ENCODE measurements around the gene CCDC69.

CCDC69 gene

DNA sequence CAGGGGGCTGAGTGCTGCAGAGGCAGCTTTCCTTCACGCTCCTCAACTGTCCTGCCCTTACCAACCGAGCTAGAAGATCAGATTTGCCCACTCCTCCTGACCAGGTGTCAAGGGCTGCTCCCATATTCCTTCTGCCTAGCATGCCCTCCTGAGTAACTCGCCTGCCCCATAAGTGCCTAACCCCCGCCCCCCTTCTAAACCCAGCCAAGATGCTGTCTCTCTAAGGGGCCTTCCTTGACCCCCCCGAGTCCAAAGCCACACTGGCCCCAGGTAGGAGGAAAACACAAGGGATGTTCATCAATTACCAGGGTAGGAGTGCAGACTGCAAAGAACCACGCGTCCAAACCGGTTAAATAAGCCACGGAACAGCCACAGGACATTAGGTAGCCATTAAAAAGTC is 4.8 kb downstream of the CCDC69 start:
- Histone ChIP-seq H3K9me3 (ENCODE audit: low read length) (no peaks in the 10 kb centered on the region), H3K4me3 (ENCODE audit: low read depth, low read length, poor library complexity, severe bottlenecking) (peak overlapping the region; percentile 88), H3K36me3 (ENCODE audit: insufficient read depth, low read length) (peaks cover 85% of the 10 kb centered on the region), H3K4me1 (ENCODE audit: insufficient read depth, low read length, severe bottlenecking) (peaks cover 88% of the 10 kb centered on the region), H3F3A (ENCODE audit: insufficient read depth, low read length) (peaks cover 3% of the 10 kb centered on the region; the same call in 1 of the 2 replicates), H3K79me2 (ENCODE audit: insufficient read depth, low read length) (peaks cover 76% of the 10 kb centered on the region), H3K27me3 (ENCODE audit: insufficient read depth, low read length) (no peaks in the 10 kb centered on the region), H2AFZ (ENCODE audit: low read length) (no peak overlapping the region), H3K4me2 (ENCODE audit: low read length) (peak overlapping the region; percentile 80), H3K27ac (ENCODE audit: low read depth, low read length, poor library complexity, severe bottlenecking) (peak overlapping the region; percentile 98), H4K20me1 (ENCODE audit: insufficient read depth, low read length) (no peaks in the 10 kb centered on the region), H3K9me2 (ENCODE audit: low read depth, low read length) (no peaks in the 10 kb centered on the region), H3K9ac (ENCODE audit: low read length) (peak overlapping the region; percentile 84)
- TF ChIP-seq, protein P1, sequence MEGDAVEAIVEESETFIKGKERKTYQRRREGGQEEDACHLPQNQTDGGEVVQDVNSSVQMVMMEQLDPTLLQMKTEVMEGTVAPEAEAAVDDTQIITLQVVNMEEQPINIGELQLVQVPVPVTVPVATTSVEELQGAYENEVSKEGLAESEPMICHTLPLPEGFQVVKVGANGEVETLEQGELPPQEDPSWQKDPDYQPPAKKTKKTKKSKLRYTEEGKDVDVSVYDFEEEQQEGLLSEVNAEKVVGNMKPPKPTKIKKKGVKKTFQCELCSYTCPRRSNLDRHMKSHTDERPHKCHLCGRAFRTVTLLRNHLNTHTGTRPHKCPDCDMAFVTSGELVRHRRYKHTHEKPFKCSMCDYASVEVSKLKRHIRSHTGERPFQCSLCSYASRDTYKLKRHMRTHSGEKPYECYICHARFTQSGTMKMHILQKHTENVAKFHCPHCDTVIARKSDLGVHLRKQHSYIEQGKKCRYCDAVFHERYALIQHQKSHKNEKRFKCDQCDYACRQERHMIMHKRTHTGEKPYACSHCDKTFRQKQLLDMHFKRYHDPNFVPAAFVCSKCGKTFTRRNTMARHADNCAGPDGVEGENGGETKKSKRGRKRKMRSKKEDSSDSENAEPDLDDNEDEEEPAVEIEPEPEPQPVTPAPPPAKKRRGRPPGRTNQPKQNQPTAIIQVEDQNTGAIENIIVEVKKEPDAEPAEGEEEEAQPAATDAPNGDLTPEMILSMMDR (IDR thresholded peaks at IDR 0.05; ENCODE audit: low read length), result no peak
- no peak for TF ChIP-seq EZH2 (IDR thresholded peaks at IDR 0.05; ENCODE audit: borderline replicate concordance, low read length)

DNA sequence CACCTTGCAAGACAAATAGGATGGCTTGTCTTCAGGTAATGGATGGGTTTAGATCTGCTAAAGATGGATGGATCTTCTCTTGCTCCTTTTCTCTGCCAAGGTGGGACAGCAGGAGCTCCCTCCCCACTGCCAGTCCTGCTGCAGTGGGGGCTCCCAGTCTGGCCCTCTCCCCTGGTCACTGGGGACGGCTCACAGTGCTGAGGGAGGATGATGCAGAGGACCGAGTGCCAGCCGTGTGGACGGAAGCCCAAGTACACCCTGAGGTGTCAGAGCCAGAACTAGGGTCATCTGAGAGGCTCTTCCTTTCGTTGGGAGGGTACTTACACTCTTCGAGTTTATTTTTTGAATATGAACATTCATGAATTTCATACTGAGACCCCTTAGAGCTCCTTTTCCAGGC is 5.7 kb downstream of the CCDC69 start:
- no peaks in the 10 kb centered on the region for H4K20me1 ChIP-seq (ENCODE audit: insufficient read depth, low read length)
- H3K4me2 ChIP-seq (ENCODE audit: low read length), result peak overlapping the region; percentile 80
- no peaks in the 10 kb centered on the region for H3K27me3 ChIP-seq (ENCODE audit: insufficient read depth, low read length)
- peak overlapping the region; percentile 88 for H3K4me3 ChIP-seq (ENCODE audit: low read depth, low read length, poor library complexity, severe bottlenecking)
- H3K79me2 ChIP-seq (ENCODE audit: insufficient read depth, low read length), result peaks cover 72% of the 10 kb centered on the region
- no peak overlapping the region for H2AFZ ChIP-seq (ENCODE audit: low read length)
- H3K27ac ChIP-seq (ENCODE audit: low read depth, low read length, poor library complexity, severe bottlenecking), result peak overlapping the region; percentile 98
- TF ChIP-seq, protein P1 (IDR thresholded peaks at IDR 0.05; ENCODE audit: low read length), result no peak
- TF ChIP-seq EZH2 (IDR thresholded peaks at IDR 0.05; ENCODE audit: borderline replicate concordance, low read length), result no peak
- peak overlapping the region; percentile 84 for H3K9ac ChIP-seq (ENCODE audit: low read length)
- peaks cover 95% of the 10 kb centered on the region for H3K4me1 ChIP-seq (ENCODE audit: insufficient read depth, low read length, severe bottlenecking)
- no peaks in the 10 kb centered on the region for H3K9me2 ChIP-seq (ENCODE audit: low read depth, low read length)
- no peaks in the 10 kb centered on the region for H3K9me3 ChIP-seq (ENCODE audit: low read length)
- H3F3A ChIP-seq (ENCODE audit: insufficient read depth, low read length), result peaks cover 8% of the 10 kb centered on the region
- peaks cover 86% of the 10 kb centered on the region for H3K36me3 ChIP-seq (ENCODE audit: insufficient read depth, low read length)

DNA sequence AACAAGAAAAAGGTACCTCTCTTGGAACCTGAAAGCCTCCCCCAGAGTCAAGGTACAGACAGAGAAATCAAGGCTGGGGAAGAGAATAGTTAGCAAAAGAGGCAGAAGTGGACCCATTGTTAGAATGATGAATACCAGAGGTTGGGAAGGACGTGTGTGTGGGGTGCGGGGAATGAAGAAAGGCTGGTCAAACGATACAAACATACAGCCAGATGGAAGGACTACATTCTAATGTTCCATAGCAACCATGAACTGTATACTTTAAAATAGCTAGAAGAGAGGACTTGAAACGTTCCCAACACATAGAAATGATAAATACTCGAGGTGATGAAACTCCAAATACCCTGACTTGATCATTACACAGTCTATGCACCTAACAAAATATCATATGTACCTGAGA is 7.1 kb downstream of the CCDC69 start:
- H3K27me3 ChIP-seq (ENCODE audit: insufficient read depth, low read length), result no peaks in the 10 kb centered on the region
- TF ChIP-seq, protein P1 (IDR thresholded peaks at IDR 0.05; ENCODE audit: low read length), result no peak
- TF ChIP-seq EZH2 (IDR thresholded peaks at IDR 0.05; ENCODE audit: borderline replicate concordance, low read length), result no peak
- H2AFZ ChIP-seq (ENCODE audit: low read length), result no peak overlapping the region
- peaks cover 13% of the 10 kb centered on the region for H3F3A ChIP-seq (ENCODE audit: insufficient read depth, low read length)
- peak overlapping the region; percentile 80 for H3K4me2 ChIP-seq (ENCODE audit: low read length)
- H3K9me2 ChIP-seq (ENCODE audit: low read depth, low read length), result no peaks in the 10 kb centered on the region
- peaks cover 82% of the 10 kb centered on the region for H3K36me3 ChIP-seq (ENCODE audit: insufficient read depth, low read length)
- peak overlapping the region; percentile 98 for H3K27ac ChIP-seq (ENCODE audit: low read depth, low read length, poor library complexity, severe bottlenecking)
- no peaks in the 10 kb centered on the region for H3K9me3 ChIP-seq (ENCODE audit: low read length)
- H4K20me1 ChIP-seq (ENCODE audit: insufficient read depth, low read length), result no peaks in the 10 kb centered on the region
- peaks cover 98% of the 10 kb centered on the region for H3K4me1 ChIP-seq (ENCODE audit: insufficient read depth, low read length, severe bottlenecking)
- peak overlapping the region; percentile 84 for H3K9ac ChIP-seq (ENCODE audit: low read length)
- H3K79me2 ChIP-seq (ENCODE audit: insufficient read depth, low read length), result peaks cover 62% of the 10 kb centered on the region
- H3K4me3 ChIP-seq (ENCODE audit: low read depth, low read length, poor library complexity, severe bottlenecking), result peak overlapping the region; percentile 62

Data from OCI-LY1 (cell line).